Neuronal stem cell (in vitro differentiated cells): ENCODE measurements around the gene CNTRL.
A peak's percentile ranks its signal among the peaks of the same experiment; 100 is the strongest.

Source experiments
- DNase-seq: peaks from one replicate; pipeline ENCODE4 v3.0.0-alpha.2; 2013; ENCODE audit warnings: low spot score
- H2AFZ ChIP-seq: one replicate; pipeline ENCODE4 v1.6.1; 2013; ENCODE audit warnings: mild to moderate bottlenecking, low read length, inconsistent platforms
- H2AK5ac ChIP-seq: 2 replicates; pipeline ENCODE4 v1.6.1; 2013; ENCODE audit warnings: low read depth, mild to moderate bottlenecking, inconsistent platforms, low read length, moderate library complexity, mixed read lengths
- H2BK120ac ChIP-seq: 2 replicates; pipeline ENCODE4 v1.6.1; 2013; ENCODE audit warnings: low read depth, mild to moderate bottlenecking, inconsistent platforms, low read length, moderate library complexity, mixed read lengths
- H2BK12ac ChIP-seq: one replicate; pipeline ENCODE4 v1.6.1; 2013; ENCODE audit warnings: low read length, inconsistent platforms
- H2BK15ac ChIP-seq: 2 replicates; pipeline ENCODE4 v1.6.1; 2013; ENCODE audit warnings: mild to moderate bottlenecking, low read length, inconsistent platforms, mixed read lengths
- H2BK5ac ChIP-seq: one replicate; pipeline ENCODE4 v1.6.1; 2013; ENCODE audit warnings: inconsistent platforms, mild to moderate bottlenecking, low read length, moderate library complexity
- H3K14ac ChIP-seq: one replicate; pipeline ENCODE4 v1.6.1; 2013; ENCODE audit warnings: low read length, inconsistent platforms
- H3K18ac ChIP-seq: 2 replicates; pipeline ENCODE4 v1.6.1; 2013; ENCODE audit warnings: low read length, inconsistent platforms
- H3K23ac ChIP-seq: 2 replicates; pipeline ENCODE4 v1.6.1; 2013; ENCODE audit warnings: low read depth, mild to moderate bottlenecking, mixed read lengths, low read length, inconsistent platforms; ENCODE audit not compliant: poor library complexity
- H3K27ac ChIP-seq: replicated peaks from 3 replicates; pipeline ENCODE4 v1.5.1; 2013; ENCODE audit warnings: low read length, inconsistent platforms
- H3K27me3 ChIP-seq, 3 experiments: 2 replicates each; pipeline ENCODE4 v1.6.1; 2013; ENCODE audit warnings: low read length in 3 of 3, mild to moderate bottlenecking in 2 of 3, inconsistent platforms in 1 of 3, low read depth in 1 of 3, mixed read lengths in 1 of 3, moderate library complexity in 1 of 3; ENCODE audit not compliant: control insufficient read depth in 3 of 3, insufficient read depth in 3 of 3
- H3K36me3 ChIP-seq, 2 donors: replicated peaks in 1 of 2; 2 replicates each; pipeline ENCODE4 v1.6.1; 2013; ENCODE audit warnings: low read length in 2 of 2; ENCODE audit not compliant: control insufficient read depth in 2 of 2, insufficient read depth in 2 of 2
- H3K4ac ChIP-seq: 2 replicates; pipeline ENCODE4 v1.6.1; 2013; ENCODE audit warnings: inconsistent platforms, mild to moderate bottlenecking, low read length, moderate library complexity
- H3K4me1 ChIP-seq, 2 donors: 1 replicate in 1 of 2; 2 replicates in 1 of 2; pipeline ENCODE4 v1.6.1; 2013; ENCODE audit warnings: low read length in 2 of 2, low read depth in 1 of 2; ENCODE audit not compliant: control insufficient read depth in 2 of 2, insufficient read depth in 1 of 2
- H3K4me2 ChIP-seq: one replicate; pipeline ENCODE4 v1.6.1; 2013; ENCODE audit warnings: mild to moderate bottlenecking, low read length, inconsistent platforms; ENCODE audit not compliant: insufficient read depth, poor library complexity, severe bottlenecking
- H3K4me3 ChIP-seq, 2 donors: 2 replicates each; pipeline ENCODE4 v1.5.1; 2013; ENCODE audit warnings: low read length in 2 of 2, mild to moderate bottlenecking in 2 of 2, inconsistent platforms in 1 of 2, moderate library complexity in 1 of 2
- H3K79me1 ChIP-seq: one replicate; pipeline ENCODE4 v1.6.1; 2013; ENCODE audit warnings: low read depth, mild to moderate bottlenecking, inconsistent platforms, low read length, moderate library complexity
- H3K9ac ChIP-seq: one replicate; pipeline ENCODE4 v1.6.1; 2013; ENCODE audit warnings: mild to moderate bottlenecking, low read depth, low read length, inconsistent platforms; ENCODE audit not compliant: poor library complexity
- H3K9me3 ChIP-seq, 2 donors: replicated peaks in 1 of 2; 2 replicates each; pipeline versions ENCODE3 to v1.6.1; 2013; ENCODE audit warnings: low read length in 2 of 2, mild to moderate bottlenecking in 2 of 2, inconsistent platforms in 1 of 2, low read depth in 1 of 2, mixed read lengths in 1 of 2, moderate library complexity in 1 of 2; ENCODE audit not compliant: control insufficient read depth in 2 of 2, insufficient read depth in 1 of 2
- H4K8ac ChIP-seq: one replicate; pipeline ENCODE4 v1.6.1; 2013; ENCODE audit warnings: low read depth, mild to moderate bottlenecking, inconsistent platforms, low read length, moderate library complexity
- H4K91ac ChIP-seq: one replicate; pipeline ENCODE4 v1.6.1; 2013; ENCODE audit warnings: low read length, low read depth, mild to moderate bottlenecking, inconsistent platforms; ENCODE audit not compliant: poor library complexity
- WGBS, 2 donors: extraction: QIAGEN DNeasy Blood & Tissue Kit; methylation state at CpG; one replicate each; pipeline ENCODE4 v1.1.7; 2013; ENCODE audit warnings: missing lambda C conversion rate in 2 of 2, mixed read lengths in 1 of 2; ENCODE audit not compliant: insufficient read length in 2 of 2, insufficient replicate concordance in 1 of 2; ENCODE audit errors: extremely low coverage in 2 of 2; 5-methylcytosine and 5-hydroxymethylcytosine counted together

The CNTRL gene

DNA sequence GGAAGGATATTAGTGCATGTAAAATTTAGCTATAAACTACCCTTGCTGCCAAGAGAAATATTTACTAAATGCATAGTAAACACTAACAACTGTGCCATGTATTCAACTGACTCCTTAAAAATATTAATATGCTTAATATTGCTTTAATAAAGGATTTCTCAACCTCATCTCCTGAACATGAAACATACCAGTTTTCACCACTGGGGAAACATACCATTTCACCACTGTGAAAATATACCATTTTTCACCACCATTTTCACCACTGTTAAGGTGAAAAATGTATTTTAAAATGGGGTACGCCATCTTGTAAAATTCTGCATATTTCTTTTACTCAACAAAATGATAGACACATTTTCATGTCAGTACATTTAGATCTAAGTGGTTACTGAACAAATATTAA lies 122.4 kb downstream of the CNTRL start:
- DNase-seq, result no peak
- no peak overlapping the region for H4K91ac ChIP-seq
- no peak overlapping the region for H2BK120ac ChIP-seq
- no peak overlapping the region for H3K4me2 ChIP-seq
- no CpG with 5 or more reads among the region's 1 CpG for WGBS, 2 donors
- no peak overlapping the region for H3K9ac ChIP-seq
- no peak overlapping the region for H3K23ac ChIP-seq
- no peaks in the 10 kb centered on the region for H3K9me3 ChIP-seq
- H3K18ac ChIP-seq, result no peak overlapping the region
- H2AK5ac ChIP-seq, result no peak overlapping the region
- H2BK15ac ChIP-seq, result no peak overlapping the region
- no peak overlapping the region for H3K27ac ChIP-seq
- H3K14ac ChIP-seq, result no peak overlapping the region
- H3K4ac ChIP-seq, result no peak overlapping the region
- H3K79me1 ChIP-seq, result peaks cover 5% of the 10 kb centered on the region
- H3K4me3 ChIP-seq, result no peak overlapping the region
- no peak overlapping the region for H4K8ac ChIP-seq
- no peak overlapping the region for H2BK5ac ChIP-seq
- peaks cover 5 to 36% of the 10 kb centered on the region in 2 donors for H3K4me1 ChIP-seq
- H3K36me3 ChIP-seq, result no peaks in the 10 kb centered on the region
- no peak overlapping the region for H2BK12ac ChIP-seq
- H2AFZ ChIP-seq, result no peak overlapping the region
- no peaks in the 10 kb centered on the region for H3K27me3 ChIP-seq

DNA sequence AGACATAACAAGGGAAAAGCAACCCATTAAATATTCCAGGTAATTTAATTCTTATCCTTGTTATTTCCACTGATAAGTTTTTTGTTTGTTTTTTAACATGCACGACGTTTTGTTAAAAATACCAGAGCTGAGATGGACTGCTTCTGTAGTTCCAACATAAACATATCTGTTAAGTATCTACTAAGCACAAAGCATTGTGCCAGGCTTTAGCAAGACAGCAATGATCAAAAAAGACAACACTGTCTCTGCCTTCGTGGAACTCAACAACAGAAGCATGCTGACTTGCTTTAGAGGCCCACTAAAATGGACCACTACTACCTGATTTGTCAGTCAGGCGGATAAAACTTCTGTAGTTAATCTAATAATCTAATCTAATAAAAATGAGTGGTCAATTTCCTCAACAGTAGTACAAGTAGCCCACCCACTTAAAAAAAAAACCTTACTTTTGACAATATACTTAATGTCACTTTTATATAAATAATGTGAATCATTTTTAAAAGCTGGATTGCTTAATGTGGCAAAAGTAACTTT lies 123.8 kb downstream of the CNTRL start:
- Histone ChIP-seq H2AK5ac (no peak overlapping the region), H2BK120ac (no peak overlapping the region), H2BK12ac (no peak overlapping the region), H4K8ac (no peak overlapping the region), H3K27ac (no peak overlapping the region), H3K9ac (no peak overlapping the region), H3K4ac (no peak overlapping the region), H3K4me3 (no peak overlapping the region), H3K4me2 (no peak overlapping the region), H3K9me3 (no peaks in the 10 kb centered on the region), H3K27me3 (no peaks in the 10 kb centered on the region), H4K91ac (no peak overlapping the region), H3K36me3 (no peaks in the 10 kb centered on the region), H3K18ac (no peak overlapping the region), H2BK15ac (no peak overlapping the region), H2AFZ (no peak overlapping the region), H3K79me1 (peaks cover 5% of the 10 kb centered on the region), H3K4me1 (peaks cover 8 to 30% of the 10 kb centered on the region in 2 donors), H3K23ac (no peak overlapping the region), H2BK5ac (no peak overlapping the region), H3K14ac (no peak overlapping the region)
- no CpG with 5 or more reads among the region's 4 CpGs for WGBS, 2 donors
- DNase-seq, result no peak

DNA sequence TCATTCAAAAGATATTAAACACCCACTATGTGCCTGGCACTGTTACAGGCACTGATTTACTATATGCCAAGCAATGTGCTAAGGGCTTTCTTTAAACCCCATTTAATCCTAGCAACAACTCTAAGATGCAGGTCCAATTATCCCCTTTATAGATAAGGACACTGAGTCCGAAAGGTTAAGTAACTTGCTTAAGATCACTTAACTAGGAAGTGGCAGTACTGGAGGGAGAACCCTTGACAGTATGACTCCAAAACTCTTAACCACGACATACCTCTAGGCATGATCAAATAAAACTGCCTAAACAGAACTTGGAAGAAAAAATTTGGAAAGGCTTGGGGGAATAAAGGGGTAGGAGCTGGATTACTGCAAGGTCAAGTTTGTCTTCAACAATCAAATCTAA lies 125.2 kb downstream of the CNTRL start:
- Histone ChIP-seq H3K27me3 (no peaks in the 10 kb centered on the region), H2BK15ac (no peak overlapping the region), H3K79me1 (peaks cover 5% of the 10 kb centered on the region), H2BK12ac (no peak overlapping the region), H4K91ac (no peak overlapping the region), H3K4me3 (peak overlapping the region in 1 of 2 donors; percentile 83), H3K14ac (no peak overlapping the region), H2BK5ac (no peak overlapping the region), H3K27ac (no peak overlapping the region), H2AK5ac (no peak overlapping the region), H3K18ac (no peak overlapping the region), H2AFZ (no peak overlapping the region), H3K4ac (no peak overlapping the region), H2BK120ac (no peak overlapping the region), H4K8ac (no peak overlapping the region), H3K9ac (no peak overlapping the region), H3K23ac (no peak overlapping the region), H3K9me3 (no peaks in the 10 kb centered on the region), H3K36me3 (no peaks in the 10 kb centered on the region), H3K4me2 (no peak overlapping the region), H3K4me1 (peaks cover 8 to 27% of the 10 kb centered on the region in 2 donors)
- DNase-seq, result no peak
- no CpG with 5 or more reads among the region's 2 CpGs for WGBS, 2 donors

DNA sequence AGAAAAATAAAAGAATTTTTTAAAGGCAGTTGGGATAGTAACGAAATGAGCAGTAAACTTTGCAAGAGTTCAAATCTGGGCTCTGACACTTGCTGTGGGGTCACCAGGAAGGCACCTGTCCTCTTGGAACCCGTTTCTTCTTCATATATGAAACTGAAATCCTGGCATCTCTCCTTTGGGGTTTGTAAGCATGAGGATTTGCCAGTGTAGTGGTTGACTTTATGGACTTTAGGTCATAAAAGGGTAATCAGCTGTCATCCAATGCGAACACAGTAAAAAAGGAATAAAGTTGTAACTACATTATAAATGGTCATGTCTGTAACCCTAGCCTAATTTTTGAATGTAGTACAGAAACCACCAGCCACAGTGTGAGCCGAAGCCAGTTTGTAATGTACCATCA lies 125.6 kb downstream of the CNTRL start:
- peaks cover 5% of the 10 kb centered on the region for H3K79me1 ChIP-seq
- DNase-seq, result no peak
- no peak overlapping the region for H3K27ac ChIP-seq
- H2BK5ac ChIP-seq, result no peak overlapping the region
- H3K9ac ChIP-seq, result no peak overlapping the region
- no peak overlapping the region for H3K4ac ChIP-seq
- H2BK12ac ChIP-seq, result no peak overlapping the region
- H3K9me3 ChIP-seq, result no peaks in the 10 kb centered on the region
- no peaks in the 10 kb centered on the region for H3K36me3 ChIP-seq
- no peak overlapping the region for H3K23ac ChIP-seq
- no peak overlapping the region for H2BK15ac ChIP-seq
- H3K14ac ChIP-seq, result no peak overlapping the region
- H3K27me3 ChIP-seq, result no peaks in the 10 kb centered on the region
- peaks cover 8 to 23% of the 10 kb centered on the region in 2 donors for H3K4me1 ChIP-seq
- no peak overlapping the region for H4K91ac ChIP-seq
- H2BK120ac ChIP-seq, result no peak overlapping the region
- H4K8ac ChIP-seq, result no peak overlapping the region
- H3K4me3 ChIP-seq, result peak overlapping the region; percentile 83 to 100
- H2AFZ ChIP-seq, result no peak overlapping the region
- WGBS, 2 donors, result no CpG with 5 or more reads among the region's 4 CpGs
- no peak overlapping the region for H2AK5ac ChIP-seq
- no peak overlapping the region for H3K18ac ChIP-seq
- H3K4me2 ChIP-seq, result peak overlapping the region; percentile 60
